HG03432 (cell line): Measurements from ENCODE around the gene UBE2D3.
"Not testable (repeated sequence)": the region's sequence is repeated elsewhere in the genome, so short reads cannot be mapped to it uniquely, and the experiment has no call there.

Experiments used
- ATAC-seq: cut with Tn5 transposase; IDR thresholded peaks from one replicate; pipeline ENCODE4 v1.9.1; 2021; ENCODE audit warnings: mild to moderate bottlenecking, moderate library complexity; ENCODE audit not compliant: unreplicated experiment

Gene UBE2D3

DNA sequence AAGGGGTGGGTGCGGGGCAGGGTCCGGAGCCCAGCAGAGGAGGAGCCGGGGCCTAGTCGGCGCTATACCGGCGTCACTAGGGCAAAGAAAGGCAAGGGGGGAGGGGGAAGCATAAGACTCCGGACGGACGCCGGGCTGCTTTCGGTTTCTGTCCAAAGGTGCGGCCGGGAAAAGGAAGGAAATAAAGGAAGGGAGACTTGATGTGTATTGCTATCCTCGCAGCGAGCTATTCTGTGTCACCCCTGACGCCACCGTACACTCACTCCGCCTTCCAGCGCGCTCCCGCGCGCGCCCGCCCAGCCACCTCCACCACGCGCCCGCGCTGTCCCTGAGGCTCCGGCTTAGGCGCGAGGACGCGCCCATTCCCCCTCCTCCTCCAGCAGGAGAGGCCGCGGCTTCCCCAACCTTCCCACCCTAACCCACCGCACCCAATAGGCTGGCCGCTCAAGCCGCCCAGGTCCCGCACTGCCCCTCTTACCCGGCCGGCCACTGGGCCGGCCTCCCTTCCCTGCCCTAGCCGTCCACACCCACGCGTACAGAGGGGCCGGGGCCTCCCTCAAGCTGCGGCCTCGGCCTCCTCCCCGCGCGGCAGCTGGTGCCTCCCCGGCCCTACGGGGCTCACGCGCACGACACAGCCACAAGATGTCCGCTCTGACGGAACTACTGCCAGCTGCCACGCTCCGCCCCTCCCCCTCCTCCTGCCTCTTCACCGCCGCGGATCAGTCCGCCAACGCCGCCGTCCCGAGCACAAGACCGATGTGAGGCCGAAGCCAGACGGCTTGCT lies at the start of gene UBE2D3:
Gene UBE2D3 (minus strand): TSS at position 662 of the 784 bp plus-strand sequence. CDS start 1,043 bp downstream, outside the sequence.
- peak; percentile 45 for ATAC-seq

DNA sequence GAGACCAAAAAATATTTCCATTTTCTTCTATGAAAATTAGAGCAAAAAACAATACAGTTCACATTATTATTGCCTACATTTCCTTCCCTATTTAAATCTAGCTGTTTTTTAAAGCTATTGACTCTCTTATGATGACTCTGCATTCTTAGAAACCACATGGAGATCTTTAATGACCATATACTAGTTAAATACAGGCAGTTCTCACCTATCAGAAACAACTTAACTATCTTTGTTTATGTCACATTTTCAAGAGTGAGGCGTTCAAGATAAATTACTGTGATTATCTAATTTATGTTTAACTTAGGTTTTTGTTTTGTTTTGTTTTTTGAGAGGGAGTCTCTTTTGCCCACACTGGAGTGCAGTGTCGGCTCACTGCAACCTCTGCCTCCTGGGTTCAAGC lies 44.4 kb upstream of the UBE2D3 start:
- ATAC-seq = no peak

GRCh38 chr4:102869569-102870197 lies 42.3 kb upstream of the UBE2D3 start:
- no peak for ATAC-seq

DNA sequence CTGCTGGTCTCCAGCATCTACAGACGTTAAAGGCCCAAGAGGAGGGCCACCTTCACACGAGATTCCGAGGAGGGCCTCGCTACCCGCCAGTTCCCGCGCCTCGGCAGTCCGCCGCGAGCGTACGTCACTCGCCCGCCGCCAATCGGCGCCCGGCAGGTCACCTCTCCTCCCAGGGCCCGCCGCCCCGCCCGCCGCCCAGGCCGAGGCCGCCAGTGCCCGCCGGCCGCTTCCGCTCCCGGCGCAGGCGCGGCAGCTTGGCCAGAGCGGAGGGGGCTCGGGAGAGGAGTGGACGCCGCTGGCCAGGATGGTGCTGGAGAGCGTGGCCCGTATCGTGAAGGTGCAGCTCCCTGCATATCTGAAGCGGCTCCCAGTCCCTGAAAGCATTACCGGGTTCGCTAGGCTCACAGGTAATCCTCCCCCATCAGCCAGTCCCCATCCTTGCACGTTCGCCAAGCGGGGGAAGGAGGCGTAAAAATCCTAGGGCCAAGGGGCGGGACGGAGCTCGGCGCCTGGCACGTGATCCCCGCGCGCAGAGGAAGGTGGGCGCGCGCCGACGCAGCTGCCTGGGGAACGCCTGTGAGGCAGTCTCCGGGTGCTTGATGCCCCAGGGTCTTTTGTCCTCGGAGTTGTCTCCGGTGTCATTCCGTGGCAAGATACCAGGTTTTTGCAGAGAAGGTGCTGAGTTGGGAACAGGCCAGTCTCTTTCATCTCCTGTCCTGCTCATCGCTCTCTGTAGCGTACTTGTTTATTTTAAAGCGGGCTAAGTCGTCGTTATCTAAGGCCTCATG lies 41.6 kb upstream of the UBE2D3 start, which contains the start of gene CISD2:
Gene CISD2 (plus strand): TSS at position 212 of the 788 bp plus-strand sequence. CDS start 93 bp downstream, at position 305.
- peak; percentile 91 for ATAC-seq

GRCh38 chr4:102868153-102868780 lies 40.9 kb upstream of the UBE2D3 start:
- no peak for ATAC-seq

DNA sequence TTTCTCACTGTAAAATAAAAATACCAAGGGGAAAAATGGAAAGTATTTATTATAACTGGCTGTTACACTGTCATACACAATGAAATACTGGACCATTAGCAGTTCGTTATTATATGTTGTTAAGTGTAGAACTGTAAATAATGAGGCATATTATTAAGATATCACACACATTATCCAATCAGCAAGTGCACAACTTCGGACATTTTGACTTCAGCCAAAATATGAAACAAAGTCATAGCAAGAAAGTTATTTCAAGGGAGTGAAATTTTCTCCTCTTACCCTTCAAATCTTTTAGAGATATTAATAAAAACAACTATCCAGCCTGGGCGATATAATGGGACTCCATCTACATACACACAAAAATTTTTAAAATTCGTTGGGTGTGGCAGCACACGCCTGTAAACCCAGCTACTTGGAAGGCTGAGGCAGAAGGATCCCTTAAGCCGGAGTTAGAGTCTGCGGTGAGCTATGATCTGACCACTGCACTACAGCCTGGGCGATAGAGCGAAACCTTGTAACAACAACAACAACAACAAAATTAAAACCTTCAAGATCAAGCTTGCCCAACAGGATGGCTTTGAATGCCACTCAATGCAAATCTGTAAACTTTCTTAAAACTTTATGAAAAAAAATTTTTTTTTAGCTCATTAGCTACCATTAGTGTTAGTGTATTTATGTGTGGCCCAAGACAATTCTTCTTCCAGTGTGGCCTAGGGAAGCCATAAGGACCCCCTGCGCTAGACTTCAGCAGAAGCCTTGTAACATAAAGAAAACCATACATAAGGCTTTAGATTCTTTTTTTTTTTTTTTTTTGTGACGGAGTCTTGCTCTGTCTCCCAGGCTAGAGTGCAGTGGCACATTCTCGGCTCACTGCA lies 40.2 kb upstream of the UBE2D3 start:
- ATAC-seq = no peak

DNA sequence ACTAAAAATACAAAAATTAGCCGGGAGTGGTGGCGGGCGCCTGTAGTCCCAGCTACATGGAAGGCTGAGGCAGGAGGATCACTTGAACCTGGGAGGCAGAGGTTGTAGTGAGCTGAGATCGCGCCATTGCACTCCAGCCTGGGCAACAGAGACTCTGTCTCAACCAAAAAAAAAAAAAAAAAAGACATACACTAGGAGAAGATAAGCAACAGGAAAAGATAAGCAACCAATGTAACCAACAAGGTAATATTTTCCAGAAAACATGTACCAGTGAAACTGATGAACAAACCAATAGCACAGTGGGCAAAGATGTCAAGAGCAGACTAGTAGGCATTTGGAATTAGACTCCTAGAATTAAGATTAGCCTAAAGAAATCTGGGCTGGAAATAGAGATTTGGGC lies 38.0 kb upstream of the UBE2D3 start:
- not testable (repeated sequence) for ATAC-seq

GRCh38 chr4:102862747-102863146 lies 35.4 kb upstream of the UBE2D3 start:
- no peak for ATAC-seq

- ATAC-seq = no peak
These were observed 34.7 kb upstream of the UBE2D3 start for GRCh38 chr4:102862016-102862415.

- no peak for ATAC-seq
These were observed 33.4 kb upstream of the UBE2D3 start for GRCh38 chr4:102860611-102861324.

DNA sequence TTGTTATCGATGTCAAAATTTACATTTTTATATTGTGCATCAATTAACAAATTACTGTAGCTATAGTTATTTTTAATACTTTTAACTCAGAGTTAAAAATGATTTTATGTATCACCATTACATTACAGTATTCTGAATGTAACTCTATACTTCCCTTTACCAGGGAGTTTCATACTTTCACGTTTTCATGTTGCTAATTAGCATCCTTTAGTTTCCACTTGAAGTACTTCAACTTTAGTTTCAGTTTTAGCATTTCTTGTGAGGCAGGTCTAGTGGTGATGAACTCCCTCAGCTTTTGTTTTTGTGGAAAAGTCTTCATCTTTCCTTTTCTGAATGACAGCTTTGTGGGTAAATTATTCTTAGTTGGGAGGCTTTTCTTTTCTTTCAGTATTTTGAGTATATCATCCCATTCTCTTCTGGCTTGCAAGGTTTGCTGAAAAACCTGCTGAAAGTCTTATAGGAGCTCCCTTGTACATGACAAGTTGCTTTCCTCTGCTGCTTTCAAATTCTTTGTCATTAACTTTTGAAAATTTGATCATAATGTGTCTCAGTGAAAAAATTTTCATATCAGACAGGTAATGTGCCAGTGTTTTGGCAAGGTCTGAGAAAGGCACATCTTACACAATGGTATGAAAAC lies 31.6 kb upstream of the UBE2D3 start:
- ATAC-seq = no peak

DNA sequence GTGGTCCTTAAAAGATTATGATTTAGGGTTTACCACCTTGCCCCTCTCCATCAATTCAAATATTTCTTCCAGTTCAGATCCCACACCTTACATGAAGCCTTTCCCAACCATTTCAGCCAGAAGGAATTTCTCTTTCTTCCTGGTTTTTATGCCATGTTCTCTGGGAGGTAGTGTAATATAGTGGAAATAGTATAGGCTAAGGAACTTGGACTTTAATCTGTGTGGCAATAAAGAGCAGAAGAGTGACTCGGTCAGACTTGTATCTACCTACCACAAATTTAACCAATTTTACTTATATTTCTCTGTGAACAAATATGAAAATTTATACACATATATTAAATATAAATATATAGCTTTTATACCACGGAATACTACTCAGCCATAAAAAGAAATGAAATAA lies 23.0 kb upstream of the UBE2D3 start:
- ATAC-seq = no peak

- no peak for ATAC-seq
These were observed 22.3 kb upstream of the UBE2D3 start for GRCh38 chr4:102849579-102850104.

DNA sequence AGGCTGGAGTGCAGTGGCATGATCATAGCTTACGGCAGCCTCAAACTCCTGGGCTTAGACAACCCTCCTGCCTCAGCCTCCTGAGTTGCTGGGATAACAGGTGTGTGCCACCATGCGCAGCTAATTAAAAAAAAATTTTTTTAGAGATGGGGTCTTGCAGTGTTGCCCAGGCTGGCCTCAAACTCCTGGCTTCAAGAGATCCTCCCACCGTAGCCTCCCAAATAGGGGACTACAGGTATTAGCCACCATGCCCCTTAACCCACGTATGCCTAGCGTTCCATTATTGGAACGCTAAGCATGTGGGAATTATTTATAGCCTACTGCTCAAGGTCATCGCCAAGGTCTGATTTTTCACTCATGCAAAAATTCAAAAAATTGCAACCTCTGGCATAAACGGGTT lies 20.3 kb upstream of the UBE2D3 start:
- no peak for ATAC-seq

- no peak for ATAC-seq
These were observed 16.6 kb upstream of the UBE2D3 start for GRCh38 chr4:102843938-102844337.

- no peak for ATAC-seq
These were observed 15.9 kb upstream of the UBE2D3 start for GRCh38 chr4:102843273-102843672.

- ATAC-seq = no peak
These were observed 15.0 kb upstream of the UBE2D3 start for GRCh38 chr4:102842367-102842766.

DNA sequence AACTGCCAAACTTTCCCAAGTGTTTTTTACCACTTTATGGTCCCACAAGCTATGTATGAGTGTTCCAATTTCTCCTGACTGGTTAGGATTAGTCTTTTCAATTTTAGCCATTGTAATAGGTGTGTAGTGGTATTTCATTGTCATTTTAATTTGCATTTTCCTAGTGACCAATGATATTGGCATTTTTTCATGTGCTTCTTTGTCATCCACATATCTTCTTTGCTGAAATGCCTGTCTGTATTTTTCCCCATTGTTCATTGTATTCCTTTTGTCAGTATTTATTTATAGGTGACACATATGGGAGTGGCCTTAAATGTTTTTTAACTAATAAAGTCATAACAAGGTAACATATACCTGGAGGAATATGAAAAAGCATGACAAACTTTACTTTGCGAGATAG lies 9.2 kb upstream of the UBE2D3 start:
- ATAC-seq = no peak

DNA sequence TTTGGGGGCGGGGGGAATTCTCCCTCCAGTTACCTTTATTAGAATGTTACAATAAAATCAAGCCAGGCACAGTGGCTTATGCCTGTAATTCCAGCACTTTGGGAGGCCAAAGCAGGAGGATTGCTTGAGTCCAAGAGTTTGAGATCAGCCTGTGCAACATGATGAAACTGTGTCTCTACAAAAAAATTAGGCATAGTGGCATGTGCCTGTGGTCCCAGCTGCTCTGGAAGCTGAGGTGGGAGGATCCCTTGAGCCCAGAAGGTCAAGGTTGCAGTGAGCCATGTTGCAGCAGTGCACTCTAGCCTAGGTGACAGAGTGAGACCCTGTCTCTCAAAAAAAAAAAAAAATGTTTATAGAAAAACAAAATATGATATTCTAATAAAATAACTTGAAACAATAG lies 5.3 kb upstream of the UBE2D3 start:
- no peak for ATAC-seq
